ENCODE data around the gene MYOM1. TPM values are rescaled to one million over a fixed set of nuclear protein-coding genes. Genes with fewer than 3 reads are reported as not detected.
"Not testable (repeated sequence)": the region's sequence is repeated elsewhere in the genome, so short reads cannot be mapped to it uniquely, and the experiment has no call there.

Gene MYOM1
- total RNA-seq, 1 donor from 2014 or later = 1.1 TPM

GRCh38 chr18:3029215-3029952 is 190.4 kb downstream of the MYOM1 start:
- DNase-seq (ENCODE audit: low spot score, unreplicated experiment) = no peak
- TF ChIP-seq CTCF (IDR thresholded peaks at IDR 0.05; ENCODE audit: unreplicated experiment) = no peak
- Mint-ChIP-seq H3K27ac (peak overlapping the region; percentile 23), H3K4me1 (ENCODE audit: low read depth) (peaks cover 14% of the 10 kb centered on the region), H3K27me3 (no peaks in the 10 kb centered on the region), H3K4me3 (ENCODE audit: low read depth) (no peak overlapping the region), H3K36me3 (ENCODE audit: insufficient read depth) (no peaks in the 10 kb centered on the region), H3K9me3 (ENCODE audit: low read depth) (no peaks in the 10 kb centered on the region)

- not testable (repeated sequence) for H3K36me3 Mint-ChIP-seq (ENCODE audit: insufficient read depth); H3K4me3 Mint-ChIP-seq (ENCODE audit: low read depth); H3K27me3 Mint-ChIP-seq; DNase-seq (ENCODE audit: low spot score, unreplicated experiment); H3K27ac Mint-ChIP-seq; H3K9me3 Mint-ChIP-seq (ENCODE audit: low read depth)
- H3K4me1 Mint-ChIP-seq (ENCODE audit: low read depth) = peaks cover 14% of the 10 kb centered on the region
Observed at GRCh38 chr18:3028115-3028514, 191.7 kb downstream of the MYOM1 start.

- no peaks in the 10 kb centered on the region for H3K27me3 Mint-ChIP-seq
- H3K4me1 Mint-ChIP-seq (ENCODE audit: low read depth) = peaks cover 14% of the 10 kb centered on the region
- no peak for TF ChIP-seq CTCF (IDR thresholded peaks at IDR 0.05; ENCODE audit: unreplicated experiment)
- H3K9me3 Mint-ChIP-seq (ENCODE audit: low read depth) = no peaks in the 10 kb centered on the region
- no peak overlapping the region for H3K4me3 Mint-ChIP-seq (ENCODE audit: low read depth)
- no peak overlapping the region for H3K27ac Mint-ChIP-seq
- DNase-seq (ENCODE audit: low spot score, unreplicated experiment) = no peak
- H3K36me3 Mint-ChIP-seq (ENCODE audit: insufficient read depth) = no peaks in the 10 kb centered on the region
Observed at GRCh38 chr18:3027370-3027891, 192.3 kb downstream of the MYOM1 start.

DNA sequence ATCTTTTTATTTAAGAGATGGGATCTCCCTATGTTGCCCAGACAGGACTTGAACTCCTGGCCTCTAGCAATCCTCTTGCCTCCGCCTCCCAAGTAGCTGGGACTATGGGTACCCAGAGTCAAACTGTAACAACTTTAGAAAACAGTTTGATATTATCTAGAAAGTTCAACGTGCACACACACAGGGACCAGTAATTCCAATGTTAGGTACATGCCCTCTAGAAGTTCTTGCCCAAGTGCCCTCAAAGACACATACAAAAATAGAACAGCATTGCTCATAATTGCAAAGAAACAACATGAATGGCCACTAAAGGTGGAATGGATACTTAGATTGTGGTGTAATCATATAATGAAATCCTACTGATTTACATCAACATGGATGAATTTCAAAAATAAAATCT is 194.2 kb downstream of the MYOM1 start:
- Mint-ChIP-seq H3K27me3 (no peaks in the 10 kb centered on the region), H3K4me1 (ENCODE audit: low read depth) (peaks cover 14% of the 10 kb centered on the region), H3K4me3 (ENCODE audit: low read depth) (no peak overlapping the region), H3K27ac (no peak overlapping the region), H3K36me3 (ENCODE audit: insufficient read depth) (no peaks in the 10 kb centered on the region), H3K9me3 (ENCODE audit: low read depth) (no peaks in the 10 kb centered on the region)
- DNase-seq (ENCODE audit: low spot score, unreplicated experiment) = no peak
- no peak for TF ChIP-seq CTCF (IDR thresholded peaks at IDR 0.05; ENCODE audit: unreplicated experiment)

DNA sequence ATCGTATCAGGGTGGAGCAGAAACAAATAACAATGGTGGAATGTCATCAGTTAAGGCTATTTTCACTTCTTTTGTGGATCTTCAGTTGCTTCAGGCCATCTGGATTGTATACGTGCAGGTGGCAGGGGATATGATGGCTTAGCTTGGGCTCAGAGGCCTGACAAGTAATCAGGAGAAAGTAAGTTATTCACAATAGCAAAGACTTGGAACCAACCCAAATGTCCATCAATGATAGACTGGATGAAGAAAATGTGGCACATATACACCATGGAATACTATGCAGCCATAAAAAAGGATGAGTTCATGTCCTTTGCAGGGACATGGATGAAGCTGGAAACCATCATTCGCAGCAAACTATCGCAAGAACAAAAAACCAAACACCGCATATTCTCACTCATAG is 196.2 kb downstream of the MYOM1 start:
- H3K9me3 Mint-ChIP-seq (ENCODE audit: low read depth); H3K4me1 Mint-ChIP-seq (ENCODE audit: low read depth); H3K4me3 Mint-ChIP-seq (ENCODE audit: low read depth); H3K27me3 Mint-ChIP-seq; H3K27ac Mint-ChIP-seq; H3K36me3 Mint-ChIP-seq (ENCODE audit: insufficient read depth); DNase-seq (ENCODE audit: low spot score, unreplicated experiment): not testable (repeated sequence)

Other genes starting within 250 kb of the MYOM1 start
- 22.8 and 25.9 TPM in 2 replicates for gene LPIN2, start 206.8 kb downstream of the MYOM1 start, total RNA-seq
- 236 and 256 TPM in 2 replicates for gene MYL12A, start 27.8 kb upstream of the MYOM1 start, total RNA-seq
- gene MYL12B, start 42.2 kb upstream of the MYOM1 start, total RNA-seq = 187 and 193 TPM in 2 replicates
- 111 and 112 TPM in 2 replicates for gene TGIF1, start 230.2 kb upstream of the MYOM1 start, total RNA-seq

All from progenitor cell of endocrine pancreas (in vitro differentiated cells).